CMK (cell line): ENCODE measurements around the gene DPP10.

Experiments used
- DNase-seq: peaks from one replicate; pipeline ENCODE4 v3.0.0-alpha.2; 2010; ENCODE audit warnings: low read depth

Gene DPP10

GRCh38 chr2:115161081-115161770, 718.8 kb downstream of the DPP10 start:
- DNase-seq: peak; percentile 68

- no peak for DNase-seq
Measured at GRCh38 chr2:115161771-115162493, 719.5 kb downstream of the DPP10 start.

- no peak for DNase-seq
Measured at GRCh38 chr2:115162494-115163293, 720.3 kb downstream of the DPP10 start.

- no peak for DNase-seq
Measured at GRCh38 chr2:115163572-115163971, 721.1 kb downstream of the DPP10 start.

GRCh38 chr2:115165529-115166109, 723.2 kb downstream of the DPP10 start:
- DNase-seq: no peak

- no peak for DNase-seq
Measured at GRCh38 chr2:115168457-115168856, 726.0 kb downstream of the DPP10 start.

GRCh38 chr2:115169814-115170213, 727.4 kb downstream of the DPP10 start:
- no peak for DNase-seq

GRCh38 chr2:115171751-115172150, 729.3 kb downstream of the DPP10 start:
- DNase-seq: no peak

GRCh38 chr2:115174651-115175050, 732.2 kb downstream of the DPP10 start:
- no peak for DNase-seq

- DNase-seq: no peak
Measured at GRCh38 chr2:115183144-115183543, 740.7 kb downstream of the DPP10 start.

GRCh38 chr2:115190459-115190858, 748.0 kb downstream of the DPP10 start:
- no peak for DNase-seq

- no peak for DNase-seq
Measured at GRCh38 chr2:115194623-115195022, 752.2 kb downstream of the DPP10 start.

GRCh38 chr2:115196587-115196986, 754.1 kb downstream of the DPP10 start:
- DNase-seq: no peak

GRCh38 chr2:115199966-115200365, 757.5 kb downstream of the DPP10 start:
- DNase-seq: no peak

GRCh38 chr2:115201386-115201785, 758.9 kb downstream of the DPP10 start:
- no peak for DNase-seq

GRCh38 chr2:115208493-115209164, 766.2 kb downstream of the DPP10 start:
- no peak for DNase-seq

- DNase-seq: no peak
Measured at GRCh38 chr2:115214050-115214449, 771.6 kb downstream of the DPP10 start.

- no peak for DNase-seq
Measured at GRCh38 chr2:115219296-115219695, 776.9 kb downstream of the DPP10 start.

- no peak for DNase-seq
Measured at GRCh38 chr2:115234186-115234585, 791.7 kb downstream of the DPP10 start.

GRCh38 chr2:115234737-115235136, 792.3 kb downstream of the DPP10 start:
- DNase-seq: no peak

- DNase-seq: no peak
Measured at GRCh38 chr2:115248066-115248465, 805.6 kb downstream of the DPP10 start.

GRCh38 chr2:115277366-115277765, 834.9 kb downstream of the DPP10 start:
- no peak for DNase-seq
